Measurements from ENCODE around the gene CDK16.

CDK16 gene

GRCh38 chrX:47228550-47229270 is 10.2 kb downstream of the CDK16 start:
- DNase-seq: no peak

DNA sequence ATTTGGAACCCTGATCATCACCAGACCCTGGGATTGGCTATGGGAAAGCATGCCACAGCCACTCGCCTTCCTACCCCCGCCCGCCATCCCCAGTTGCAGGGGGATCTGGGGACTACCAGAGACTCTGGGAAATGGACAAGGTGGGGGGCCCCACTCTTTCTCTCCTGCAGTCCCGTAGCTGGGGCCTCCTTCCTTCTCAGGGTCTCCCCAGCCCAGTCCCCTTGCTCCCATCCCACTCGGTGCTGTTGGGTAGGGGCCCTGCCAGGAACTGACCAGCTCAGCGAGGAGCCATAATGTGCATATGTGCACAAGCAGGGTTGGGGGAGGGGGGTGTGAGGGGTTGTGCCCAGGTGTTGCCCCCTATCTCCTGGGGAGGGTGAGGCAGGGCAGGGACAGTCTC is 10.9 kb downstream of the CDK16 start:
- no peak for DNase-seq

DNA sequence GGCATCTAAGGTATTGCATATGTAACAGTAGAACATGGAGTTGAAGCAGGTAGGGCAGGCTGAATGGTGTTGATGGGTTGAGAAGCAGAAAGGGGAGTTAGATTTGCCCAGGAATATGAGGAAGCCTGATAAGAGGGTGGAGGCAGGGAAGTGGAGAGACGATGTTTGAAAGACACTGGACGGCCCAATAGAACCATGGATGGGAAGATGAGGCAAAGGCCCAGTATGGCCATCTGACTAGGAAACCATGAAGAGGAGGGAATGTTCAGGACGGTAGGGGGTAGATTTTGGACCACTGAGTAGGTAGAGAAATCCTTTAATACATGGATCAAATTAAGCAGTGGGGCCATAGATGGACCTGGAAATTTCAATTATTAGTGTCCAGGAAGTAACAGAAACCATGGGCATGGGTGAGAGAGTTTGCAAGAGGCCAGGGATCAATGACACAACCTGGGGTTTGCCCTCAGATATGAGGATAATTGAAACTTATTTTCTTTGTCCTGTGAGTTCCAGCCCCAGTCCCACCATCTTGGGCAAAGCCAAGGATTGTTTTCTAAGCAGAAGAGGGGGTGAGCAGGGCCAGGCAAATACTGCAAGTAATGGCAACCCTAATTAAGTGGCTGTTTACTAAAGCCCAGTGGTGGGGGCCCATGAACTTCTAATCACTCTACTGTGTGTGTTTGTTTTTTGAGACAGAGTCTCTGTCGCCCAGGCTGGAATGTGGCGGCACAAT is 11.8 kb downstream of the CDK16 start:
- DNase-seq: no peak

GRCh38 chrX:47231167-47231566 is 12.7 kb downstream of the CDK16 start:
- DNase-seq: no peak

DNA sequence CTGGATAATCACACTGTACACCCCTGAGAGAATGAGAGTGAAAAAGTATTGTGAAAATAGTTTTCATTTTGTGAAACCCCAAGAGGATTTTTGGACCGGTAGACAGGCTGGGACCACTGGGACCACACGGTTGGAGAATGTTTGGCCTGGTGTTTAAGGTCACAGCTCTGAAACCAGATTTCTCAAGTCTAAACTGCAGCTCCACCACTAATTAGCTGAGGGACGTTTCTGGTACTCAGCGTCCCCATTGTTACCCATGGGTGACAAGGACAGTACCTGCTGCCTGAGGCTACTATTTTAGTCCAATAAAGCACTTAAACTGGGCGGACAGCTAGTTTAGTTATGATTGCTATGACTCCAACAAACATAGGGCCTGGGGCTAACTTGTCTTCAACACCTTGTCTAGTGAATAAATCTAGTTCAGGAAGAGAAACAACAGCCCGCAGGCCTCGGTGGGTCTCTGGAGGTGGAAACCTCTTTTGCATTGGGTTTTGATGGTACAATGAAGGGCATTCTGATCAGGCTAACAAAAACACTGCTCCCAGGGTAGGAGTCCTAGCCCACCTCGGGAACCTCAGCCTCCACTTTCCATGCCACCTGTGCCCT is 13.8 kb downstream of the CDK16 start:
- no peak for DNase-seq

- DNase-seq: peak; percentile 60
These were observed 14.4 kb downstream of the CDK16 start, which contains the start of gene USP11 for GRCh38 chrX:47232803-47233332. USP11 (plus strand) TSS chrX:47233009; CDS start chrX:47233044, 35 bp downstream.

GRCh38 chrX:47233333-47234113 is 15.0 kb downstream of the CDK16 start:
- peak; percentile 95 for DNase-seq

DNA sequence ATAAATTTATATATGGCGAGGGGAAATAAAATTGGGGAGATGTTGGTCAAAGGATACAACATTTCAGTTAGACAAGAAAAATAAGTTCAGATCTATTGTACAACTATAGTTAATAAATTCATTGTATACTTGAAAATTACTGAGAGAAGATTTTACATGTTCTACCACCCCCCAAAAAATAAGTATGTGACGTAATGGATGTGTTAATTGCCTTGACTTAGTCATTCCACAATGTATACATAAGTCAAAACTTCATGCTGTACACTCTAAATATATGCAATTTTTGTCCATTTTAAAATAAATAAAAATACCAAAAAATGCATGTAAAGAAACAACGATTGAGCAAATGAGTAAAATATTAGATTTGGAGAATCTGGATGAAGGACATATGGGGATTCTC is 16.1 kb downstream of the CDK16 start:
- DNase-seq: no peak

- DNase-seq: no peak
These were observed 17.2 kb downstream of the CDK16 start for GRCh38 chrX:47235691-47236103.

GRCh38 chrX:47239199-47239598 is 20.7 kb downstream of the CDK16 start:
- DNase-seq: no peak

- no peak for DNase-seq
These were observed 21.5 kb downstream of the CDK16 start for GRCh38 chrX:47239898-47240545.

DNA sequence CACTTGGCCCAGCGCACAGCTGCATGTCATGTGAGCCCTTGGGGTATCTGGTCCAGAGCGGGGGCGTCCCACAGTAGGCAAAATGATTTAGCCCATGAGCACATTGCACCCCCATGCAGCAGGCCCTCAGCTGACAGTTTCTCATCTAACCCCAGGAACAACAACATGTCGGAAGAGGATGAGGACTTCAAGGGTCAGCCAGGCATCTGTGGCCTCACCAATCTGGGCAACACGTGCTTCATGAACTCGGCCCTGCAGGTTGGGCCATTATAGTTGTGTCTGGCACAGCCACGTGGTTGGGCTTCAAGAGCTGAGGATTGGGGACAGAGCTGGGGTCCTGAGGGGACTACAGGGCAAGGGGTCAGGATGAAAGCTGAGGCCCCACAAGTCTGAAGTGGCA is 22.1 kb downstream of the CDK16 start:
- no peak for DNase-seq

DNA sequence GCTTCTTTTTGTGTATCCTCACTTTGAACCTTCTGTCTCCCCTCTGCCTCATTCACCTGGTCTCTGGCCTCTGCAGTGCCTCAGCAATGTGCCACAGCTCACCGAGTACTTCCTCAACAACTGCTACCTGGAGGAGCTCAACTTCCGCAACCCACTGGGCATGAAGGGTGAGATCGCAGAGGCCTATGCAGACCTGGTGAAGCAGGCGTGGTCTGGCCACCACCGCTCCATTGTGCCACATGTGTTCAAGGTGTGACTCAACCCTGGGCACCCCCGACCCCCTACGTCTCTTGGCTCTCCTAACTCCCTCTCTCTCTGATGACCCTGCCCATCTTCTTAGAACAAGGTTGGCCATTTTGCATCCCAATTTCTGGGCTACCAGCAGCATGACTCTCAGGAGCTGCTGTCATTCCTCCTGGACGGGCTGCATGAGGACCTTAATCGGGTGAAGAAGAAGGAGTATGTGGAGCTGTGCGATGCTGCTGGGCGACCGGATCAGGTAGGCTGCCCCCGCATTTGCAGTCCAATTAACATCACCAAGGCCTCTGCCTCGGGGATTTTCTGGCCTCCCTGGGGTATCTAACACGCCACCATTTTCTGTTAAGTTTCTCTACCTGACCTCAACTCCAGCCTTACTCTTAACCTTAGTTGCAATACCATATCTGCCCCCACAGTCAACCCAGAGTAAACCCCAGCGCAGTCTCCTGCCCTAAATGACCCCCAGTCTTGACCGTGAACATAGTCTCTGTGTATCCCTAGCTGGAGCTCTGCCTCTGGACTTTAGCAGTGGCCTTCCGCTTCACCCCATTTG is 22.9 kb downstream of the CDK16 start:
- DNase-seq: no peak

DNA sequence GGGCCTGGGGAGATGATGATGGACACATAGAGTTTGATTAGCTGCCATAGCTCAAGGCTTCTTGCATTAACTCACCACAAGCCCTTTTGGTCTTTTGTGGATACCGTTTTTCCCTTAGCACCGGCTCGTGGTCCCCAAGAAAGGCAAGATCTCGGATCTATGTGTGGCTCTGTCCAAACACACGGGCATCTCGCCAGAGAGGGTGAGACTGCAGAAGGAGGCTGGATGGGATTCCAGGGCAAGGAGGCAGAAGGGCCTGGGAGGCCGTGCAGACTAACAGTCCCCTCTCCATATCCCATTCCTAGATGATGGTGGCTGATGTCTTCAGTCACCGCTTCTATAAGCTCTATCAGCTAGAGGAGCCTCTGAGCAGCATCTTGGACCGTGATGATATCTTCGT is 23.8 kb downstream of the CDK16 start:
- no peak for DNase-seq

GRCh38 chrX:47243351-47243750 is 24.9 kb downstream of the CDK16 start:
- no peak for DNase-seq

GRCh38 chrX:47244676-47245075 is 26.2 kb downstream of the CDK16 start:
- DNase-seq: no peak

DNA sequence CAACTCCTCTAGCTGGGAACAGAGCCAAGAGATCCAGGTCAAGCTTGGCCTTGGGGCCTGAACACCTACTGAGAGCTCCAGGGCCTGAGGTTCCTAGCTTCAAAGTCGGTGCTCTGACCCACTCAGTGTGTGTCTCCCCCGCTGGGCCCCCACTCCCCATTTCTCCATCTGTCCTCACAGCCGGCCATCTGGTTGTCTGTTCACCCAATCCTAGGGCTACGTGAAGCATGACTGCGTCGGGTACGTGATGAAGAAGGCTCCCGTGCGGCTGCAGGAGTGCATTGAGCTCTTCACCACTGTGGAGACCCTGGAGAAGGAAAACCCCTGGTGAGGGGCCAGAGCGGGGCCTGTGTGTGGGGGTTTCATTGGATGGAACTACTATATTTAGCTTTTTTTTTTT is 26.7 kb downstream of the CDK16 start:
- no peak for DNase-seq

GRCh38 chrX:47247206-47247998 is 28.9 kb downstream of the CDK16 start:
- DNase-seq: peak; percentile 32

DNA sequence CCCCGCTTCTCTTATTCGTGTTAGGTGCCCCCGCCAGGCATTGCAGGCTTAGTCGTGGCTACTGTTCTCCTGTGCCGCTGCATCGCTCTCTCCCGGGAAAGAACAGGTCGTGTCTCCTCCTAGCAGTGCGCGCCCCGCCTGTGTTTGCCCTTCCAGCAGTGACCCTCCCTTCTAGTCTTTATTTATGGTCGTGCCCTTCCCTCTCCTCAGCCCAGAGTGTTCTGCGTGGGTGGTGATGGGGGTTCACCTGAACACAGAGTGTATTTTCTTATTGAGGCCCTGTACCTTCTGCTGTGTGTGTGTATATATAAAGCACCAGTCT is 29.5 kb downstream of the CDK16 start:
- DNase-seq: no peak

DNA sequence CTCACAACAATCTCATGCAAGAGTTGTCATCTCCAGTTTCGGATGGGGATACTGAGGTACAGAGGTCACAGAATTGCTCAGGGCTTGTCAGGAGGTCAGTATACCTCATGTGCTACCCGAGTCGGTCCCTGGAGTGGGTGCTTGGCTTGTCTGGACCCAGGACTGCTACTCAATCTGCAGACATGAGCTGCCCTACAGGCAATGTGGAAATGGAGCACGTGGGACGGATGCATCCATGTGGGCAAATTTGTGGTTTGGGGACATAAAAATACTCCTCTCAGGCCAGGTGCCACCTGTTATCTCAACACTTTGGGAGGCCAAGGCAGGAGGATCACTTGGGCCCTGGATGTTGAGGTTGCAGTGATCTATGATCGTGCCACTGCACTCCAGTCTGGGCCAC is 30.1 kb downstream of the CDK16 start:
- DNase-seq: no peak

DNA sequence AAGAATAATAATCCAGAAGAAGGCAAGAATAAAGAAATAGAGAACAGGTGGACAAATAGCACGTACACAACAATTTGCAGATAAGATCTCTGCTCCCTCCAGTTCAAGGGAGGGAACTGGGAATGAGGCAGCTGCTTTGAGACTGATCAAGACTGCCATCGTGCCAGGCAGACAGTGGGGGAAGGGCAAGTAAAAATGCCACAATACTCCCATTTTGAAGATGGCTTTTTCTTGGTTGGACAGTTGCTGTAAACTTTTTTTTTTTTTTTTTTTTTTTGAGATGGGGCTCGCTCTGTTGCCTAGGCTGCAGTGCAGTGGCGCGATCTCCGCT is 31.5 kb downstream of the CDK16 start:
- no peak for DNase-seq
